Measurements from ENCODE around the gene RAPGEF1.

RAPGEF1 gene

DNA sequence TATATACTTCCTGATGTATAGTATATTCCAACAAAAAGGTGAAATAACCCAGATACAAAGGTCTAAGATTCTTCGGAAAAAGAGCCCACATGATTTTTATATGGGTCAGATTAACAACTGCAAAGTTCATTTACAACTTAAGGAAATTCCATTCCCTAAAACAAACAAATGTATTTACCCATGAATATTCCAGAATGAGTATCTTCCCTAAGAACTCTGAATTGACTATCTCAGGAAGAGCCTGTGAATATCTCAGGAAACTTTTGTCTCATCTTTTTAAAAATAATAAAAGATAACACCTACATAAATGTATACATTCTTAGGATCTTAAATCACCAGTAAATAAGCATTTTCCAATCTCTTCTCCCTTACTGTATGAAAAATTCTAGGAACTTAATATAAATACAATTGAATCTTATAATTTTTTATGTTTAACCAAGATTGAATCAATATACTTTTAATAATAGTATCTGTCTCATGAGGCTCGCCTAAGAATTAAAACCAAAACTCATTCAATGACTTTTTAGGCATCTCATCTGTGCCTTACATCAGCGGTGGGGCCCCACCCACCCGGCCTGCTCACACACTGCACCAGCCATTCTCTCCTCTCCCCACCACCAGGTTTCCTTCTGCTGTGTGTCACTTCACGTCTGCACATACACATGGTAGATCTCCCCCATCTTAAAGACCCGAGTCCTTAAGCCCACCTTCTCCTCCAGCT is 78.1 kb downstream of the RAPGEF1 start:
- TF ChIP-seq, protein P1, sequence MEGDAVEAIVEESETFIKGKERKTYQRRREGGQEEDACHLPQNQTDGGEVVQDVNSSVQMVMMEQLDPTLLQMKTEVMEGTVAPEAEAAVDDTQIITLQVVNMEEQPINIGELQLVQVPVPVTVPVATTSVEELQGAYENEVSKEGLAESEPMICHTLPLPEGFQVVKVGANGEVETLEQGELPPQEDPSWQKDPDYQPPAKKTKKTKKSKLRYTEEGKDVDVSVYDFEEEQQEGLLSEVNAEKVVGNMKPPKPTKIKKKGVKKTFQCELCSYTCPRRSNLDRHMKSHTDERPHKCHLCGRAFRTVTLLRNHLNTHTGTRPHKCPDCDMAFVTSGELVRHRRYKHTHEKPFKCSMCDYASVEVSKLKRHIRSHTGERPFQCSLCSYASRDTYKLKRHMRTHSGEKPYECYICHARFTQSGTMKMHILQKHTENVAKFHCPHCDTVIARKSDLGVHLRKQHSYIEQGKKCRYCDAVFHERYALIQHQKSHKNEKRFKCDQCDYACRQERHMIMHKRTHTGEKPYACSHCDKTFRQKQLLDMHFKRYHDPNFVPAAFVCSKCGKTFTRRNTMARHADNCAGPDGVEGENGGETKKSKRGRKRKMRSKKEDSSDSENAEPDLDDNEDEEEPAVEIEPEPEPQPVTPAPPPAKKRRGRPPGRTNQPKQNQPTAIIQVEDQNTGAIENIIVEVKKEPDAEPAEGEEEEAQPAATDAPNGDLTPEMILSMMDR (IDR thresholded peaks at IDR 0.05; ENCODE audit: low read depth, low read length) = no peak
- H3K4me3 ChIP-seq (ENCODE audit: low read depth, low read length) = no peak overlapping the region
- in situ Hi-C loops (cut with HindIII; ENCODE audit: low sequenced_read_pairs) = no loop called here
- DNase-seq (ENCODE audit: low read depth, low spot score) = no peak

DNA sequence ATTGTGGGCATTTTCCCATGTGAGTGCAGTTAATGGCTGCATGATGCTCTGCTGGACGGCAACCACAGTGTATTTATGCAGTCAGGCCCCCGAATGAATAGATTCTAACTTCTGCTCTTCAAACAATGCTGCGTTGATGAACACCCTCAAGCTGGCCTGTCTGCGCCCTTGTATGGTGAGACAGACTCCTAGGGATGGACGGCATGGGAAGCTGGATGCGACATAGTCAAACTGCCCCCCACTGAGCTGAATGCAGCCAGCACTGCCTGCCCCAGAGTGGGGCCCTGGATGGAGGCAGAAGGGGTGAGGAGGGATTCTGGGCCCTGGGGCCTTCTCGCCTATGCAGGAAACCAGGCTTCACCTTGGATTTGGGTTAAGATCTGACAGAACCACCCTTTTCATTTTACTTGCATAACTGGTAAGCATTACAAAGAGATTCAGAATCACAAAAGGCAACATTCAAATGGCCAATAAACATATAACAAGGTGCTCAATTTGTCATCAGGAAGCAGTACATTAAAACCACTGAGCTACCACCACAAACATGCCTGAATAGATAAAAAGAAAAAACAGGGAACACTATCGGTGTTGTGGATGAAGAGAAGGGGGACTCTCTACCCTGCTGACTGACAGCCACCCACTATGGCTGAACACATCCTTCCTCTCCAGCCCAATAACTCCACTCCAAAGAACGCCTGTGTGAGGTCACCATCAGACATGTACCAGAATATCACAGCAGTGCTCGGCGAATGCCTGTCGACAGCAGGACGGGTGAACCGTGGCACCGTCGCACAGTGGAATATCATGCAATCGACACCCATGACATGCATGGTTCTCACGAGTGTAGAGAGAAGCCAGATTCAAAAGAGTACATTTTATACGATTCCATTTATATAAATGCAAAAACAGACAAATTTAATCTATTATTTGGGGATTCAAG is 79.1 kb downstream of the RAPGEF1 start:
- peak; percentile 41 for DNase-seq (ENCODE audit: low read depth, low spot score)
- TF ChIP-seq, protein P1 (IDR thresholded peaks at IDR 0.05; ENCODE audit: low read depth, low read length) = no peak
- in situ Hi-C loops (cut with HindIII; ENCODE audit: low sequenced_read_pairs) = no loop called here
- H3K4me3 ChIP-seq (ENCODE audit: low read depth, low read length) = no peak overlapping the region

DNA sequence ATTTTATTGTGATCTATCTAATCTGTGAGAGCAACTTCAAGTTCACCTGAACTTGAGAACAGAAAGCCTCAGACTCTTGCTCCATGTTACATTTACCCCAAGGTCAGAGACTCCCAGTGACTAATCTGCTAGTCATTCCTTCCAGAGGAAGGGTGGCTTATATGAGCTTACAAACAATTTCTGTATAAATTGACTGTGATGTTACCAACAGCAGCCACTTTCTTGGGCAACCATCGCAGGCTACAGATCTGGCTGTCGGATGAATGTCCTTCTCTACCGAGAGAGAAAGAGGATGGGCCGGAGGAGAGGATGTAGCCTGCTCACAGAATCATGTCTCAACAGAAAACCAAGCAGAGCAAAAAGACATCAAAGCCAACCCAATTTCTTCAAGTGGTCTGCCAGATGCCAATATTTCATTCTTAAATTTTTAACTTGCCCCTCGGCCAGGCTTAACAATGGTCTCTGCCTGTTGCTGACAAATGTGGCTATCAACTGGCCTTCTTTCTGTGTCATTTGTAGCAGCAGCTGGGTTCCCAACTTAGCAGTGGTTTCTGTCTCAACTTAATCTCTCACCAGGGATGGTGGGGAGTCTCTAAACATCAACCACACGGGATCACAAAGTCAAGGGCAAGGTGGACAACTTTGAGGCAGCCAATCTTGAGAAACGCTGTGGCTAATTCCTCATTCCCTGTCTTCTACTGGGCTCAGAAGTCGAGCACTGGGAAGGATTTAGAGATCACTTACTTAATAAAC is 81.3 kb downstream of the RAPGEF1 start:
- no peak overlapping the region for H3K4me3 ChIP-seq (ENCODE audit: low read depth, low read length)
- in situ Hi-C loops (cut with HindIII; ENCODE audit: low sequenced_read_pairs) = no loop called here
- TF ChIP-seq, protein P1 (IDR thresholded peaks at IDR 0.05; ENCODE audit: low read depth, low read length) = no peak
- peak; percentile 89 for DNase-seq (ENCODE audit: low read depth, low spot score)

DNA sequence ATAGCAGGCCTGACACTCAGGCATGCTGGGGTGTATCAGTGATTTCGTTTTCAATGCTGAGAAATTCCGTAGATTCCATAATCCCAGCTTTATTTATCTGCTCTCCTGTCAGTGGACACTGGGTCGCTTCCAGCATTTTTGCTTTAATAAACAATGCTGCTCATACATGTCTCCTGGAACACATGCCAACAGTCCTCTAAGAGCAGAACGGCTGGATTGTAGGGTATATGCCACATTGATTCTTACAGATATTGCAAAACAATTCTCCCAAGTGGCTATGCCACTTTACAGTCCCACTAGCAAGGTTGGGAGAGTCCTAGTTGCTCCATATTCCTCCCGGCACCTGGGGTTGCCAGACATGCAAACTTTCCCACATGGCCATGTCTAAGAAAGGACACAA is 81.9 kb downstream of the RAPGEF1 start:
- DNase-seq (ENCODE audit: low read depth, low spot score) = peak; percentile 44
- H3K4me3 ChIP-seq (ENCODE audit: low read depth, low read length) = no peak overlapping the region
- in situ Hi-C loops (cut with HindIII; ENCODE audit: low sequenced_read_pairs) = no loop called here
- TF ChIP-seq, protein P1 (IDR thresholded peaks at IDR 0.05; ENCODE audit: low read depth, low read length) = no peak

DNA sequence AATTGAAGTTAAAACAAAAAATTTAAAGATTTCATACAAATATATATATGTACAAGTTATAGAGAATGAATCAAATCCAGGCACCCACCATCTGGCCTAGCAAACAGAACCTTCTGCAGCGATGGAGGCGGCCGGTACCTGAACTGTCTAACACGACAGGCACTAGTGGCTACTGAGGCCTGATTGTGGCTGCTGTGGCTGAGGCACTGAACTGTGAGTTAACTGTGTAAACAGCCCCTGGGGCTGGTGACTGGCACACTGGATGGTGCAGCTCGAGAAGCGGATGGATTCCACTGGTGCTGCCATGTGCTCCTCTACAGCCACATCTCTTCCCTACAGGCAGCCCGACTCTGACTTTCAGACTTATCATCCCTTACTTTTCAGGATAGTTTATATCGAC is 82.4 kb downstream of the RAPGEF1 start:
- no peak overlapping the region for H3K4me3 ChIP-seq (ENCODE audit: low read depth, low read length)
- DNase-seq (ENCODE audit: low read depth, low spot score) = no peak
- in situ Hi-C loops (cut with HindIII; ENCODE audit: low sequenced_read_pairs) = no loop called here
- TF ChIP-seq, protein P1 (IDR thresholded peaks at IDR 0.05; ENCODE audit: low read depth, low read length) = no peak

DNA sequence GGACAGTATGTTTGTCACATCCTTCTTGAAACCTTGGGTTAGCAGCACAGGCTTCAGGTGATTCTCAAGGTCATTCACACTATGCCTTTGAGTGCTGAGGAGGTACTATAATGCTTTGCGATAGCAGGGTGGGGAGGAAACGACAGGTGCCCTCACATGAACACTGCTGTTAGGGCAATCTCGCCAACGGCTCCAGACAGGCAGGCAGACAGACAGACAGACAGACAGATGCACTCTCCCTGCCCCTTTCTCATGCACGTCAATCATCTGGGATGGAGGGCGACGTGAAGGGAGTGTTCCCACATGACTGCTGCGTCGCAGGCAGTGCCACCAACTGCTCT is 82.9 kb downstream of the RAPGEF1 start:
- in situ Hi-C loops (cut with HindIII; ENCODE audit: low sequenced_read_pairs) = no loop called here
- TF ChIP-seq, protein P1 (IDR thresholded peaks at IDR 0.05; ENCODE audit: low read depth, low read length) = no peak
- DNase-seq (ENCODE audit: low read depth, low spot score) = no peak
- H3K4me3 ChIP-seq (ENCODE audit: low read depth, low read length) = no peak overlapping the region
